CD8-positive, alpha-beta memory T cell (primary cell): ENCODE results near the gene MRAP2. TPM values are rescaled to one million over a fixed set of nuclear protein-coding genes. Genes with fewer than 3 reads are reported as not detected.
"Not testable (repeated sequence)": the region's sequence is repeated elsewhere in the genome, so short reads cannot be mapped to it uniquely, and the experiment has no call there.

Experiments
- CTCF ChIA-PET: fragments of 350-600 bp; sonication (Branson Sonifier 250); formaldehyde crosslinking; loops from one replicate; lab custom pipeline; 2021; ENCODE audit warnings: antibody characterized with exemption; lab: Charles Lee
- POLR2A ChIA-PET: fragments of 350-600 bp; sonication (Branson Sonifier 250); formaldehyde crosslinking; loops from one replicate; lab custom pipeline; 2021; ENCODE audit warnings: antibody characterized with exemption; lab: Charles Lee
- DNase-seq, 5 donors: peaks; one replicate each; pipeline versions ENCODE4 v3.0.0 to v3.0.0-alpha.2; 2020 to 2022; ENCODE audit warnings: mixed read lengths in 1 of 5
- H3K27ac ChIP-seq: one replicate; pipeline ENCODE4 v1.7.0; 2013; ENCODE audit warnings: low read depth, mild to moderate bottlenecking, low read length, moderate library complexity
- H3K27me3 ChIP-seq: 2 replicates; pipeline ENCODE4 v1.7.0; 2013; ENCODE audit warnings: low read length, mild to moderate bottlenecking; ENCODE audit not compliant: insufficient read depth, poor library complexity, severe bottlenecking
- H3K36me3 ChIP-seq: 2 replicates; pipeline ENCODE4 v1.7.0; 2013; ENCODE audit warnings: mild to moderate bottlenecking, low read length, moderate library complexity; ENCODE audit not compliant: insufficient read depth
- H3K4me1 ChIP-seq: 2 replicates; pipeline ENCODE4 v1.7.0; 2013; ENCODE audit warnings: mild to moderate bottlenecking, low read length, moderate library complexity; ENCODE audit not compliant: insufficient read depth
- H3K4me3 ChIP-seq: 2 replicates; pipeline ENCODE4 v1.7.0; 2013; ENCODE audit warnings: mild to moderate bottlenecking, low read length
- H3K9me3 ChIP-seq: 2 replicates; pipeline ENCODE4 v1.7.0; 2013; ENCODE audit warnings: mild to moderate bottlenecking, low read length
- H3K27ac Mint-ChIP-seq, 8 donors: one replicate each; pipeline ENCODE4 v1.8.0; 2020 to 2021; ENCODE audit warnings: mixed read lengths in 8 of 8, mild to moderate bottlenecking in 6 of 8, inconsistent platforms in 3 of 8, moderate library complexity in 3 of 8
- H3K27me3 Mint-ChIP-seq, 2 donors: one replicate each; pipeline ENCODE4 v1.8.0; 2020 to 2021; ENCODE audit warnings: mixed read lengths in 2 of 2, mild to moderate bottlenecking in 1 of 2, moderate library complexity in 1 of 2
- H3K36me3 Mint-ChIP-seq, 3 donors: one replicate each; pipeline ENCODE4 v1.8.0; 2020 to 2021; ENCODE audit warnings: mixed read lengths in 3 of 3, inconsistent platforms in 1 of 3, mild to moderate bottlenecking in 1 of 3
- H3K4me1 Mint-ChIP-seq, 3 donors: one replicate each; pipeline ENCODE4 v1.8.0; 2020 to 2021; ENCODE audit warnings: mixed read lengths in 3 of 3, inconsistent platforms in 1 of 3, mild to moderate bottlenecking in 1 of 3
- H3K4me3 Mint-ChIP-seq, 7 donors: one replicate each; pipeline ENCODE4 v1.8.0; 2020 to 2021; ENCODE audit warnings: mixed read lengths in 7 of 7, mild to moderate bottlenecking in 6 of 7, moderate library complexity in 4 of 7, inconsistent platforms in 2 of 7
- H3K9me3 Mint-ChIP-seq, 5 donors: one replicate each; pipeline ENCODE4 v1.8.0; 2020 to 2022; ENCODE audit warnings: mixed read lengths in 5 of 5, mild to moderate bottlenecking in 3 of 5, moderate library complexity in 2 of 5, inconsistent platforms in 1 of 5
- polyA plus RNA-seq: library from polyadenylated mRNA; unstranded; fragments of 300-500 nt; fragmentation: Illumina TruSeq; gene quantifications from one replicate; pipeline ENCODE4 v1.2.3, GENCODE V29; 2021
- total RNA-seq, 2 experiments: library from RNA; stranded (reverse); gene quantifications; one replicate each; pipeline ENCODE4 v1.2.3, GENCODE V29; 2021

The MRAP2 gene
- total and polyA plus RNA-seq, 3 experiments from 2014 or later, result not detected

- Mint-ChIP-seq H3K36me3 (no peaks in the 10 kb centered on the region), H3K27ac (no peak overlapping the region), H3K4me1 (no peaks in the 10 kb centered on the region), H3K27me3 (peaks cover 5 to 7% of the 10 kb centered on the region in 2 donors), H3K4me3 (no peak overlapping the region), H3K9me3 (no peaks in the 10 kb centered on the region)
- ChIA-PET POLR2A (no interaction called here), CTCF (no interaction called here)
- Histone ChIP-seq H3K27ac (no peak overlapping the region), H3K27me3 (no peaks in the 10 kb centered on the region), H3K9me3 (no peaks in the 10 kb centered on the region), H3K4me1 (no peaks in the 10 kb centered on the region), H3K36me3 (no peaks in the 10 kb centered on the region), H3K4me3 (no peak overlapping the region)
- DNase-seq, result no peak
These were observed 53.2 kb downstream of the MRAP2 start for GRCh38 chr6:84086545-84087429.

GRCh38 chr6:84089081-84089480, 55.5 kb downstream of the MRAP2 start:
- Mint-ChIP-seq H3K4me1 (no peaks in the 10 kb centered on the region), H3K4me3 (no peak overlapping the region), H3K9me3 (no peaks in the 10 kb centered on the region), H3K27ac (no peak overlapping the region), H3K27me3 (peaks cover 5 to 7% of the 10 kb centered on the region in 2 donors), H3K36me3 (no peaks in the 10 kb centered on the region)
- H3K4me3 ChIP-seq, result no peak overlapping the region
- H3K4me1 ChIP-seq, result no peaks in the 10 kb centered on the region
- no peaks in the 10 kb centered on the region for H3K36me3 ChIP-seq
- H3K27ac ChIP-seq, result no peak overlapping the region
- ChIA-PET CTCF (no interaction called here), POLR2A (no interaction called here)
- H3K9me3 ChIP-seq, result no peaks in the 10 kb centered on the region
- no peak for DNase-seq
- H3K27me3 ChIP-seq, result no peaks in the 10 kb centered on the region

GRCh38 chr6:84089552-84089951, 56.0 kb downstream of the MRAP2 start:
- no peaks in the 10 kb centered on the region for H3K36me3 Mint-ChIP-seq
- no peaks in the 10 kb centered on the region for H3K4me1 Mint-ChIP-seq
- Histone ChIP-seq H3K27me3 (no peaks in the 10 kb centered on the region), H3K27ac (no peak overlapping the region), H3K9me3 (no peaks in the 10 kb centered on the region), H3K4me1 (no peaks in the 10 kb centered on the region), H3K4me3 (no peak overlapping the region), H3K36me3 (no peaks in the 10 kb centered on the region)
- peaks cover 5 to 7% of the 10 kb centered on the region in 2 donors for H3K27me3 Mint-ChIP-seq
- ChIA-PET CTCF (no interaction called here), POLR2A (no interaction called here)
- H3K4me3 Mint-ChIP-seq, result no peak overlapping the region
- no peak for DNase-seq
- no peak overlapping the region for H3K27ac Mint-ChIP-seq
- H3K9me3 Mint-ChIP-seq, result no peaks in the 10 kb centered on the region

- H3K4me1 ChIP-seq, result no peaks in the 10 kb centered on the region
- no peaks in the 10 kb centered on the region for H3K27me3 ChIP-seq
- no peaks in the 10 kb centered on the region for H3K36me3 ChIP-seq
- H3K4me3 ChIP-seq, result no peak overlapping the region
- no peak for DNase-seq
- Mint-ChIP-seq H3K27me3 (peaks cover 4% of the 10 kb centered on the region in 2 donors), H3K27ac (no peak overlapping the region), H3K9me3 (no peaks in the 10 kb centered on the region), H3K4me1 (no peaks in the 10 kb centered on the region), H3K4me3 (no peak overlapping the region), H3K36me3 (no peaks in the 10 kb centered on the region)
- H3K9me3 ChIP-seq, result no peaks in the 10 kb centered on the region
- ChIA-PET CTCF (no interaction called here), POLR2A (no interaction called here)
- H3K27ac ChIP-seq, result no peak overlapping the region
These were observed 60.2 kb downstream of the MRAP2 start for GRCh38 chr6:84093441-84094435.

GRCh38 chr6:84095156-84095555, 61.6 kb downstream of the MRAP2 start:
- Mint-ChIP-seq H3K9me3 (no peaks in the 10 kb centered on the region), H3K4me1 (no peaks in the 10 kb centered on the region), H3K36me3 (no peaks in the 10 kb centered on the region), H3K27me3 (peaks cover 4 to 7% of the 10 kb centered on the region in 2 donors), H3K4me3 (no peak overlapping the region), H3K27ac (no peak overlapping the region)
- Histone ChIP-seq H3K4me1 (no peaks in the 10 kb centered on the region), H3K27ac (no peak overlapping the region), H3K9me3 (no peaks in the 10 kb centered on the region), H3K4me3 (no peak overlapping the region), H3K36me3 (no peaks in the 10 kb centered on the region), H3K27me3 (no peaks in the 10 kb centered on the region)
- no peak for DNase-seq
- POLR2A ChIA-PET, result no interaction called here
- CTCF ChIA-PET, result no interaction called here

- ChIA-PET POLR2A (no interaction called here), CTCF (no interaction called here)
- Histone ChIP-seq H3K27me3 (no peaks in the 10 kb centered on the region), H3K36me3 (no peaks in the 10 kb centered on the region), H3K4me3 (no peak overlapping the region), H3K9me3 (no peaks in the 10 kb centered on the region), H3K27ac (no peak overlapping the region), H3K4me1 (no peaks in the 10 kb centered on the region)
- Mint-ChIP-seq H3K4me3 (no peak overlapping the region), H3K27me3 (peaks cover 5 to 18% of the 10 kb centered on the region in 2 donors), H3K4me1 (no peaks in the 10 kb centered on the region), H3K9me3 (peaks cover 0 to 2% (median 0%) of the 10 kb centered on the region in 5 donors), H3K36me3 (no peaks in the 10 kb centered on the region), H3K27ac (no peak overlapping the region)
- DNase-seq, result no peak
These were observed 69.5 kb downstream of the MRAP2 start for GRCh38 chr6:84103029-84103428.

- H3K27ac ChIP-seq, H3K4me1 ChIP-seq, H3K36me3 ChIP-seq, H3K4me3 Mint-ChIP-seq, H3K27ac Mint-ChIP-seq, H3K27me3 ChIP-seq, H3K4me3 ChIP-seq, POLR2A ChIA-PET, H3K9me3 ChIP-seq, H3K36me3 Mint-ChIP-seq, DNase-seq, H3K9me3 Mint-ChIP-seq, H3K4me1 Mint-ChIP-seq, CTCF ChIA-PET: not testable (repeated sequence)
- H3K27me3 Mint-ChIP-seq, result peaks cover 3 to 18% of the 10 kb centered on the region in 2 donors
These were observed 71.8 kb downstream of the MRAP2 start for GRCh38 chr6:84105215-84105924.
